ENCODE measurements around the gene LRRC75A. TPM values are rescaled to one million over a fixed set of nuclear protein-coding genes. Genes with fewer than 3 reads are reported as not detected.

Gene LRRC75A
- polyA plus RNA-seq, 1 donor from 2014 or later, result 0.53 TPM

GRCh38 chr17:16471295-16471694 lies 20.7 kb downstream of the LRRC75A start (continued):
- no peak for TF ChIP-seq RAD21 (conservative IDR thresholded peaks at IDR 0.05)
- no peak for TF ChIP-seq SMC3 (conservative IDR thresholded peaks at IDR 0.05; ENCODE audit: poor library complexity)

DNA sequence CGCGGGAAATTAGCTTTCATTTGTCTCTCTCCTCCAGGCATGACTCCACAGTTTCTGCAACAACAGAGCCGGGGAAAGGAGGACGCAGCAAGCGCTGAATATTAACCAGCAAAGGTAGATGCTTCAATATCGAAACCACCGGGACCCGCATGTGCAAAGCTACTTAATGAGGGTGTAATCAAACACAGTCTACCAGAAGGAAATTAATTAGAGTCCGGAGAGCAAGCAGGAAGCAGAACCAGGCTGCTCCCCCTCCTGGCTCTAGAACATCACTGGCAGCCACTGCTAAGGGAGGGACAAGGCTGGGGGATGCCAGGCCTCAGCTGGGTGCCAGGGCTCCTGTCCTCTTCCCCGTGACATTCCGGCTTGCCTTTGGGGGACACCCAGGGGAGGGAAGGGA lies 21.7 kb downstream of the LRRC75A start:
- Histone ChIP-seq H3K36me3 (ENCODE audit: insufficient read depth, low read length) (no peaks in the 10 kb centered on the region), H3K9me3 (ENCODE audit: low read length) (no peaks in the 10 kb centered on the region), H3K27ac (ENCODE audit: low read length) (no peak overlapping the region), H3K4me2 (ENCODE audit: low read length) (no peak overlapping the region), H3K4me3 (ENCODE audit: low read length) (no peak overlapping the region), H3F3A (ENCODE audit: insufficient read depth, low read length, poor library complexity, severe bottlenecking) (no peaks in the 10 kb centered on the region), H4K20me1 (ENCODE audit: insufficient read depth) (no peaks in the 10 kb centered on the region), H3K27me3 (ENCODE audit: insufficient read depth, low read depth, low read length) (no peaks in the 10 kb centered on the region), H2AFZ (ENCODE audit: low read depth, low read length) (no peak overlapping the region), H3K9me2 (ENCODE audit: insufficient read depth, low read length) (no peaks in the 10 kb centered on the region), H3K9ac (ENCODE audit: low read length) (no peak overlapping the region), H3K79me2 (replicated peaks; ENCODE audit: insufficient read depth, low read length) (no peaks in the 10 kb centered on the region)
- TF ChIP-seq MXI1 (conservative IDR thresholded peaks at IDR 0.05; ENCODE audit: poor library complexity, severe bottlenecking) (no peak), REST (IDR thresholded peaks at IDR 0.05; ENCODE audit: borderline replicate concordance) (no peak)

GRCh38 chr17:16468428-16468992 lies 23.5 kb downstream of the LRRC75A start:
- Histone ChIP-seq H3F3A (ENCODE audit: insufficient read depth, low read length, poor library complexity, severe bottlenecking) (no peaks in the 10 kb centered on the region), H3K9me3 (ENCODE audit: low read length) (no peaks in the 10 kb centered on the region), H3K4me2 (ENCODE audit: low read length) (no peak overlapping the region), H3K4me3 (ENCODE audit: low read length) (no peak overlapping the region), H3K27me3 (ENCODE audit: insufficient read depth, low read depth, low read length) (no peaks in the 10 kb centered on the region), H3K79me2 (replicated peaks; ENCODE audit: insufficient read depth, low read length) (no peaks in the 10 kb centered on the region), H3K9ac (ENCODE audit: low read length) (no peak overlapping the region), H4K20me1 (ENCODE audit: insufficient read depth) (no peaks in the 10 kb centered on the region), H3K27ac (ENCODE audit: low read length) (no peak overlapping the region), H3K36me3 (ENCODE audit: insufficient read depth, low read length) (no peaks in the 10 kb centered on the region), H2AFZ (ENCODE audit: low read depth, low read length) (no peak overlapping the region), H3K9me2 (ENCODE audit: insufficient read depth, low read length) (no peaks in the 10 kb centered on the region)
- TF ChIP-seq MXI1 (conservative IDR thresholded peaks at IDR 0.05; ENCODE audit: poor library complexity, severe bottlenecking), result no peak
- no peak for TF ChIP-seq SMC3 (conservative IDR thresholded peaks at IDR 0.05; ENCODE audit: poor library complexity)
- no peak for TF ChIP-seq CTCF (IDR thresholded peaks at IDR 0.05; ENCODE audit: poor library complexity, severe bottlenecking)
- TF ChIP-seq POLR2AphosphoS5 (IDR thresholded peaks at IDR 0.05), result no peak
- no peak for TF ChIP-seq TAF1 (IDR thresholded peaks at IDR 0.05; ENCODE audit: low read depth)
- no peak for TF ChIP-seq EP300 (conservative IDR thresholded peaks at IDR 0.05; ENCODE audit: poor library complexity, severe bottlenecking)
- no peak for TF ChIP-seq REST (IDR thresholded peaks at IDR 0.05; ENCODE audit: borderline replicate concordance)
- TF ChIP-seq EZH2 (IDR thresholded peaks at IDR 0.05; ENCODE audit: borderline replicate concordance, insufficient read depth, low read length, poor library complexity, severe bottlenecking), result no peak
- no peak for TF ChIP-seq RAD21 (conservative IDR thresholded peaks at IDR 0.05)
